ENCODE measurements around the gene KLHDC7A.

DNA sequence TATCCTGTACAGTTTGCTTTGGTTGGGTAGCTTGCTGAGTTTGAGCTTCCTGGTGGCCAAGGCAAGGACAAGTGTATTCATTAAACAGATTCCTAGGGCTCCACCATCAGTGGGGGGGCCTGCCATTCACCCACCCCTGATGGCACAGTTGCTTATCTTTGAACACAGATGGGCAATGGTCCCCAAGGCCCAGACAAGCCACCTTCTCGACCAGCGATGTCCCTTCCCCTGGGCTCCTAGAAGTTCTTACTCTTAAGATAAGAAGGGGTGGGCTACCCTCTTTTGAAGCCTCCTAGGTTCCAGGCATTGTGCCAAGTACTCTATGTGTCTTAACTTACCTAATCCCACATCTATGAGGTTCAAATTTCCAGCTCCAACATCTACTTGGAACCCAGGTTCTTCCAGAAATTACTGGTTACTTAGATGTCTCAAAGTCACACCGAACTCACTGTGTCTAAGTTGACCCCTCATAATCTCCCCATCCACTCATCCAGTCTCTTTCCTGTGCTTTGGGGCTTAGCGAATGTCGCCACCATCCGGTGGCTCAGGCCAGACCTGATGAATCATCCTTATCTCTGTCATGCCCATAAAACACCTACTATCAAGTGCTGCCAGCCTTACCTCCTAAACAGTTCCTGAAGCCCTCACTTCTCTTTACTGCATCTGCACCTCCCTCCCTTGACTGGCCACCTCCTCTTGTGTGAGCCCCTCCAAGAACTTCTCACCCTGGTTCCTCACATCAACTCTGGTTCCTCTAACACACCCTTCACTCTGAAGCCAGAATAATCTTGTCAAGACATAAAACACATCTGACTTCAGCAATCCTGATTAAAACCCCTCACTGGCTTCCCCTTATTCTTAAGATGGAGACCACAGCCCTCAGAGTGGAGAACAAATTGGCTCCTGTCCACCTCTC lies 50.1 kb downstream of the KLHDC7A start:
- TF ChIP-seq, protein P1, sequence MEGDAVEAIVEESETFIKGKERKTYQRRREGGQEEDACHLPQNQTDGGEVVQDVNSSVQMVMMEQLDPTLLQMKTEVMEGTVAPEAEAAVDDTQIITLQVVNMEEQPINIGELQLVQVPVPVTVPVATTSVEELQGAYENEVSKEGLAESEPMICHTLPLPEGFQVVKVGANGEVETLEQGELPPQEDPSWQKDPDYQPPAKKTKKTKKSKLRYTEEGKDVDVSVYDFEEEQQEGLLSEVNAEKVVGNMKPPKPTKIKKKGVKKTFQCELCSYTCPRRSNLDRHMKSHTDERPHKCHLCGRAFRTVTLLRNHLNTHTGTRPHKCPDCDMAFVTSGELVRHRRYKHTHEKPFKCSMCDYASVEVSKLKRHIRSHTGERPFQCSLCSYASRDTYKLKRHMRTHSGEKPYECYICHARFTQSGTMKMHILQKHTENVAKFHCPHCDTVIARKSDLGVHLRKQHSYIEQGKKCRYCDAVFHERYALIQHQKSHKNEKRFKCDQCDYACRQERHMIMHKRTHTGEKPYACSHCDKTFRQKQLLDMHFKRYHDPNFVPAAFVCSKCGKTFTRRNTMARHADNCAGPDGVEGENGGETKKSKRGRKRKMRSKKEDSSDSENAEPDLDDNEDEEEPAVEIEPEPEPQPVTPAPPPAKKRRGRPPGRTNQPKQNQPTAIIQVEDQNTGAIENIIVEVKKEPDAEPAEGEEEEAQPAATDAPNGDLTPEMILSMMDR (IDR thresholded peaks at IDR 0.05 in 2 of 3, conservative IDR thresholded peaks at IDR 0.05 in 1 of 3; ENCODE audit: control insufficient read depth in 2 of 3, extremely low read depth in 1 of 3, insufficient read depth in 1 of 3, low read depth in 3 of 3, low read length in 3 of 3), result peak in 2 of 3 experiments; percentile 22 to 45; a peak in 2 of 6 replicates
- TF ChIP-seq, protein P2, sequence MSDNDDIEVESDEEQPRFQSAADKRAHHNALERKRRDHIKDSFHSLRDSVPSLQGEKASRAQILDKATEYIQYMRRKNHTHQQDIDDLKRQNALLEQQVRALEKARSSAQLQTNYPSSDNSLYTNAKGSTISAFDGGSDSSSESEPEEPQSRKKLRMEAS (IDR thresholded peaks at IDR 0.05; ENCODE audit: low read depth, low read length), result no peak
- TF ChIP-seq ESRRA (IDR thresholded peaks at IDR 0.05; ENCODE audit: low read length) (no peak), EP300 (IDR thresholded peaks at IDR 0.05; ENCODE audit: borderline replicate concordance in 1 of 2, control insufficient read depth in 1 of 2, low read depth in 2 of 2, low read length in 2 of 2) (no peak), MEF2A (IDR thresholded peaks at IDR 0.05; ENCODE audit: insufficient read depth, low read depth, low read length) (no peak), EZH2 (IDR thresholded peaks at IDR 0.05; ENCODE audit: borderline replicate concordance, control insufficient read depth, low read depth, low read length) (no peak)
- TF ChIP-seq, protein P3, sequence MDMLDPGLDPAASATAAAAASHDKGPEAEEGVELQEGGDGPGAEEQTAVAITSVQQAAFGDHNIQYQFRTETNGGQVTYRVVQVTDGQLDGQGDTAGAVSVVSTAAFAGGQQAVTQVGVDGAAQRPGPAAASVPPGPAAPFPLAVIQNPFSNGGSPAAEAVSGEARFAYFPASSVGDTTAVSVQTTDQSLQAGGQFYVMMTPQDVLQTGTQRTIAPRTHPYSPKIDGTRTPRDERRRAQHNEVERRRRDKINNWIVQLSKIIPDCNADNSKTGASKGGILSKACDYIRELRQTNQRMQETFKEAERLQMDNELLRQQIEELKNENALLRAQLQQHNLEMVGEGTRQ (IDR thresholded peaks at IDR 0.05; ENCODE audit: borderline replicate concordance, low read depth, low read length), result no peak

Measured in GM12878 (cell line).